ENCODE measurements around the gene TMSB4Y. TPM values are rescaled to one million over a fixed set of nuclear protein-coding genes. Genes with fewer than 3 reads are reported as not detected.

Gene TMSB4Y
- total and polyA plus RNA-seq, 10 of the 15 experiments (the other 5 are each of a cell fraction or from before 2014, with no cell fraction given), result not detected

DNA sequence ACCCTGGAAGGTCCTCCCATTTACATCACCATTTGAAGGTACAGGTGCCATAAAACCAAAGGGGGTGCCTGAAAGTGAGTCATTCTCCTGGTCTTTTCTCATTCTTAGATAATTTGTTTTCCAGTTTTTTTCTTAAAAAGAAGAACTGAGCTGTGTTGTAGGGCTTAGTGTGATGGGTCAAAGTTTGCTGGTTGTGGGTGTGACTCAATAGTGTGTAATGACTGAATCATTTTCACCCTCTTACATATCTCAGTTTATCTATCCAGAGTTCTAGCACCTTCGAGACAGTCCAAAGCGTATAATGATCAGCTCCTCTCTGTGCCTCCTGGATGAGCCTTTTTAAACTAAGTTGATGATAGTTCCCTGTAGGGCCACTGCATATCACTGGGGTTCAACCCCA, 32.6 kb upstream of the TMSB4Y start:
- BruUV-seq (replicated peaks), result no TSS peak
- Histone ChIP-seq H3K4me3 (no peak overlapping the region), H3K27ac (ENCODE audit: control insufficient read depth, insufficient read depth) (no peak overlapping the region), H3K4me2 (ENCODE audit: control insufficient read depth, insufficient read depth) (no peak overlapping the region), H3K36me3 (ENCODE audit: control insufficient read depth in 2 of 2, insufficient read depth in 2 of 2, low read length in 1 of 2) (no peaks in the 10 kb centered on the region), H2AFZ (ENCODE audit: control insufficient read depth, low read depth, low read length) (no peak overlapping the region), H3K27me3 (replicated peaks in 1 of 2; ENCODE audit: control insufficient read depth in 2 of 2, insufficient read depth in 2 of 2, low read length in 1 of 2) (no peaks in the 10 kb centered on the region), H3K9ac (ENCODE audit: control insufficient read depth, insufficient read depth, low read length) (no peak overlapping the region), H3K79me2 (ENCODE audit: control insufficient read depth, insufficient read depth, low read length) (no peaks in the 10 kb centered on the region), H3K4me1 (ENCODE audit: control insufficient read depth, insufficient read depth, low read length) (no peaks in the 10 kb centered on the region), H4K20me1 (ENCODE audit: control insufficient read depth, insufficient read depth) (no peaks in the 10 kb centered on the region), H3K9me3 (replicated peaks; ENCODE audit: control insufficient read depth, insufficient read depth, low read length) (no peaks in the 10 kb centered on the region)
- DNase-seq (ENCODE audit: low read depth, low spot score), result no peak
- no peak for ATAC-seq
- no CpG with 5 or more reads among the region's 2 CpGs for WGBS (ENCODE audit: insufficient coverage, insufficient replicate concordance, low lambda C conversion rate, missing lambda C conversion rate)
- CTCF ChIA-PET, result no interaction called here
- TF ChIP-seq SPI1 (IDR thresholded peaks at IDR 0.05; ENCODE audit: borderline replicate concordance, insufficient read depth, low read depth, low read length), result no peak
- no peak for TF ChIP-seq KAT2A (conservative IDR thresholded peaks at IDR 0.05; ENCODE audit: control insufficient read depth, low read depth, low read length)
- TF ChIP-seq NBN (IDR thresholded peaks at IDR 0.05), result no peak
- TF ChIP-seq BACH1 (IDR thresholded peaks at IDR 0.05; ENCODE audit: borderline replicate concordance), result no peak
- TF ChIP-seq BMI1 (IDR thresholded peaks at IDR 0.05; ENCODE audit: borderline replicate concordance), result no peak
- TF ChIP-seq KLF5 (IDR thresholded peaks at IDR 0.05; ENCODE audit: partially characterized antibody), result no peak
- no peak for TF ChIP-seq HCFC1 (IDR thresholded peaks at IDR 0.05; ENCODE audit: low read length)
- TF ChIP-seq SREBF2 (IDR thresholded peaks at IDR 0.05; ENCODE audit: low read length), result no peak
- no peak for FAIRE-seq
- intact Hi-C loops (cut with micrococcal nuclease; ENCODE audit: unreplicated experiment), result no loop called here
- POLR2A ChIA-PET, result no interaction called here
- SMC1A ChIA-PET (ENCODE audit: uncharacterized antibody, unreplicated experiment), result no interaction called here
- in situ Hi-C loops (cut with MboI), result no loop called here
- RAD21 ChIA-PET (ENCODE audit: unreplicated experiment), result no interaction called here

DNA sequence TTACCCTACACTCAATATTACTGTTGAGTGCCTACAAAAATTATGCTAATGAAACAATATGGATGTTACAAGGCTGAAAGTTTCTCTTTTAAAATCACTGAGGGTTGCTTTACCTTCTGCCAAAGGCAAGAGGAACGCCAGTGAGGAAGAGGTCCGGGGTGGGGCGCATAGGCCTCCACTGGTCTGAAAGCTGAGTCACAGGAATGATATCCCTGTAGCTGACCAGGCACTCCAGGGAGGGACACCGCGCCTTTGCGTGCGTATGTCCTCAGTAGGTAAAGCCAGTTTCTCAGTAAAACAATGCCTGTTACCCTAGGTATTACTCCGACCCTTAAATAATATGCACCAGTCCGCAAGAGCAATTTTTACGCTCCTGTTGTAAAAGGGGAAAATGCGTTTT, 1.4 kb upstream of the TMSB4Y start:
- BruUV-seq (replicated peaks), result no TSS peak
- intact Hi-C loops (cut with micrococcal nuclease; ENCODE audit: unreplicated experiment) (no loop called here), in situ Hi-C loops (cut with MboI) (no loop called here)
- H4K20me1 ChIP-seq (ENCODE audit: control insufficient read depth, insufficient read depth), result no peaks in the 10 kb centered on the region
- no peaks in the 10 kb centered on the region for H3K4me1 ChIP-seq (ENCODE audit: control insufficient read depth, insufficient read depth, low read length)
- FAIRE-seq (no peak), DNase-seq (ENCODE audit: low read depth, low spot score) (no peak), ATAC-seq (no peak)
- no peak overlapping the region for H3K9ac ChIP-seq (ENCODE audit: control insufficient read depth, insufficient read depth, low read length)
- no peak overlapping the region for H3K4me2 ChIP-seq (ENCODE audit: control insufficient read depth, insufficient read depth)
- ChIA-PET RAD21 (ENCODE audit: unreplicated experiment) (no interaction called here), SMC1A (ENCODE audit: uncharacterized antibody, unreplicated experiment) (no interaction called here), CTCF (no interaction called here), POLR2A (no interaction called here)
- no peak overlapping the region for H3K4me3 ChIP-seq
- no peaks in the 10 kb centered on the region for H3K27me3 ChIP-seq (replicated peaks in 1 of 2; ENCODE audit: control insufficient read depth in 2 of 2, insufficient read depth in 2 of 2, low read length in 1 of 2)
- no CpG with 5 or more reads among the region's 11 CpGs for WGBS (ENCODE audit: insufficient coverage, insufficient replicate concordance, low lambda C conversion rate, missing lambda C conversion rate)
- no peak overlapping the region for H3K27ac ChIP-seq (ENCODE audit: control insufficient read depth, insufficient read depth)
- H3K36me3 ChIP-seq (ENCODE audit: control insufficient read depth in 2 of 2, insufficient read depth in 2 of 2, low read length in 1 of 2), result no peaks in the 10 kb centered on the region
- no peaks in the 10 kb centered on the region for H3K79me2 ChIP-seq (ENCODE audit: control insufficient read depth, insufficient read depth, low read length)
- no peaks in the 10 kb centered on the region for H3K9me3 ChIP-seq (replicated peaks; ENCODE audit: control insufficient read depth, insufficient read depth, low read length)
- H2AFZ ChIP-seq (ENCODE audit: control insufficient read depth, low read depth, low read length), result no peak overlapping the region
- TF ChIP-seq NFIC (IDR thresholded peaks at IDR 0.05; ENCODE audit: low read depth, low read length), result no peak
- no peak for TF ChIP-seq ZNF384 (IDR thresholded peaks at IDR 0.05; ENCODE audit: borderline replicate concordance, low read depth, low read length)
- no peak for TF ChIP-seq KDM1A (IDR thresholded peaks at IDR 0.05; ENCODE audit: borderline replicate concordance)
- no peak for TF ChIP-seq CREM (IDR thresholded peaks at IDR 0.05; ENCODE audit: low read depth)
- no peak for TF ChIP-seq EED (IDR thresholded peaks at IDR 0.05; ENCODE audit: low read depth)
- TF ChIP-seq NRF1 (conservative IDR thresholded peaks at IDR 0.05; ENCODE audit: low read depth, low read length), result no peak
- no peak for TF ChIP-seq JUND (IDR thresholded peaks at IDR 0.05; ENCODE audit: low read depth, low read length)
- TF ChIP-seq IKZF2 (IDR thresholded peaks at IDR 0.05), result no peak
- TF ChIP-seq JUNB (IDR thresholded peaks at IDR 0.05), result no peak
- TF ChIP-seq POLR2AphosphoS2 (IDR thresholded peaks at IDR 0.05; ENCODE audit: low read depth, low read length), result no peak
- no peak for TF ChIP-seq EP300 (IDR thresholded peaks at IDR 0.05; ENCODE audit: borderline replicate concordance in 1 of 2, control insufficient read depth in 1 of 2, low read depth in 2 of 2, low read length in 2 of 2)
- TF ChIP-seq TBL1XR1 (IDR thresholded peaks at IDR 0.05; ENCODE audit: low read depth, low read length), result no peak
- TF ChIP-seq EZH2 (IDR thresholded peaks at IDR 0.05; ENCODE audit: borderline replicate concordance, control insufficient read depth, low read depth, low read length), result no peak
- TF ChIP-seq PML (IDR thresholded peaks at IDR 0.05; ENCODE audit: low read length), result no peak
- TF ChIP-seq STAT1 (conservative IDR thresholded peaks at IDR 0.05), result no peak

Data from GM12878 (cell line).